H1 (cell line): ENCODE measurements around the gene GRB14. TPM values are rescaled to one million over a fixed set of nuclear protein-coding genes. Genes with fewer than 3 reads are reported as not detected.

Experiments used
- BRCA1 ChIP-seq: IDR thresholded peaks from 2 replicates; pipeline ENCODE4 v1.6.1; 2012; ENCODE audit warnings: low read depth, low read length, improper control_type of control experiment
- CBX8 ChIP-seq: fragments of 300-800, 300-1000 bp; sonication (generic); IDR thresholded peaks from 2 replicates; pipeline ENCODE4 v1.7.1; 2016; ENCODE audit warnings: low read depth, low read length, borderline replicate concordance
- CTCF ChIP-seq, 3 experiments: IDR thresholded peaks; 1 replicate in 2 of 3; 2 replicates in 1 of 3; pipeline versions ENCODE4 v1.5.1 to v1.6.1; 2011; ENCODE audit warnings: low read length in 3 of 3, mild to moderate bottlenecking in 3 of 3, inconsistent platforms in 2 of 3, low read depth in 1 of 3, moderate library complexity in 1 of 3; ENCODE audit not compliant: insufficient read depth in 1 of 3; ENCODE audit errors: control extremely low read depth in 1 of 3
- SP4 ChIP-seq: IDR thresholded peaks from 2 replicates; pipeline ENCODE4 v1.6.1; 2012; ENCODE audit warnings: low read length, inconsistent platforms
- polyA plus RNA-seq, 7 experiments: library from polyadenylated mRNA; depleted of rRNA in 3 of 7; stranded (reverse) in 5 of 7; unstranded in 2 of 7; fragments of >200 nt in 5 of 7; fragments of 200-250 nt in 2 of 7; gene quantifications; 1 replicate in 5 of 7; 2 replicates in 1 of 7; 4 replicates in 1 of 7; pipeline versions ENCODE4 v1.2.1 to v1.2.3, GENCODE V29; 2011 to 2013; ENCODE audit warnings: missing spikeins in 2 of 7, mixed read lengths in 2 of 7
- total RNA-seq: library from RNA; stranded (reverse); fragmentation: NEBNext Ultra II Directional; extraction: Animal tissue kit (Norgen Biotek cat#: 25700); gene quantifications from 2 replicates; pipeline ENCODE4 v1.2.1, GENCODE V29; 2021
- TF ChIP-seq, protein P1 (sequence below): IDR thresholded peaks from 2 replicates; pipeline ENCODE4 v1.6.1; 2011; ENCODE audit warnings: low read length, improper control_type of control experiment

The GRB14 gene
- total and polyA plus RNA-seq, 2 of the 8 experiments (the other 6 are each of a cell fraction or from before 2014, with no cell fraction given) = 2.5 to 11.6 TPM

- TF ChIP-seq BRCA1 = no peak
- TF ChIP-seq CTCF (IDR thresholded peaks at IDR 0.05; ENCODE audit: control extremely low read depth in 1 of 3, insufficient read depth in 1 of 3, low read depth in 1 of 3, low read length in 3 of 3) = no peak
- TF ChIP-seq CBX8 = no peak
- TF ChIP-seq, protein P1, sequence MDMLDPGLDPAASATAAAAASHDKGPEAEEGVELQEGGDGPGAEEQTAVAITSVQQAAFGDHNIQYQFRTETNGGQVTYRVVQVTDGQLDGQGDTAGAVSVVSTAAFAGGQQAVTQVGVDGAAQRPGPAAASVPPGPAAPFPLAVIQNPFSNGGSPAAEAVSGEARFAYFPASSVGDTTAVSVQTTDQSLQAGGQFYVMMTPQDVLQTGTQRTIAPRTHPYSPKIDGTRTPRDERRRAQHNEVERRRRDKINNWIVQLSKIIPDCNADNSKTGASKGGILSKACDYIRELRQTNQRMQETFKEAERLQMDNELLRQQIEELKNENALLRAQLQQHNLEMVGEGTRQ = no peak
- TF ChIP-seq SP4 = no peak
Observed at GRCh38 chr2:164669291-164669690, 48.0 kb upstream of the GRB14 start (continued).
